OCI-LY7 (cell line): ENCODE data around the gene HRH3.

ENCODE experiments used
- EZH2phosphoT487 ChIP-seq: fragments of 200-600 bp; sonication (generic); IDR thresholded peaks from 2 replicates; pipeline ENCODE4 v1.6.1; 2018; ENCODE audit warnings: low read depth, borderline replicate concordance, mild to moderate bottlenecking, mixed run types, antibody characterized with exemption, low read length, moderate library complexity, mixed read lengths
- TF ChIP-seq, protein P1 (sequence below): fragments of 200-600 bp; sonication (generic); conservative IDR thresholded peaks from 2 replicates; pipeline ENCODE4 v1.5.1; 2014; ENCODE audit warnings: mild to moderate bottlenecking, antibody characterized with exemption, low read length, moderate library complexity, mixed read lengths

- TF ChIP-seq, protein P1, sequence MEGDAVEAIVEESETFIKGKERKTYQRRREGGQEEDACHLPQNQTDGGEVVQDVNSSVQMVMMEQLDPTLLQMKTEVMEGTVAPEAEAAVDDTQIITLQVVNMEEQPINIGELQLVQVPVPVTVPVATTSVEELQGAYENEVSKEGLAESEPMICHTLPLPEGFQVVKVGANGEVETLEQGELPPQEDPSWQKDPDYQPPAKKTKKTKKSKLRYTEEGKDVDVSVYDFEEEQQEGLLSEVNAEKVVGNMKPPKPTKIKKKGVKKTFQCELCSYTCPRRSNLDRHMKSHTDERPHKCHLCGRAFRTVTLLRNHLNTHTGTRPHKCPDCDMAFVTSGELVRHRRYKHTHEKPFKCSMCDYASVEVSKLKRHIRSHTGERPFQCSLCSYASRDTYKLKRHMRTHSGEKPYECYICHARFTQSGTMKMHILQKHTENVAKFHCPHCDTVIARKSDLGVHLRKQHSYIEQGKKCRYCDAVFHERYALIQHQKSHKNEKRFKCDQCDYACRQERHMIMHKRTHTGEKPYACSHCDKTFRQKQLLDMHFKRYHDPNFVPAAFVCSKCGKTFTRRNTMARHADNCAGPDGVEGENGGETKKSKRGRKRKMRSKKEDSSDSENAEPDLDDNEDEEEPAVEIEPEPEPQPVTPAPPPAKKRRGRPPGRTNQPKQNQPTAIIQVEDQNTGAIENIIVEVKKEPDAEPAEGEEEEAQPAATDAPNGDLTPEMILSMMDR: no peak
- TF ChIP-seq EZH2phosphoT487: no peak
Measured at GRCh38 chr20:62165762-62166399, 54.2 kb downstream of the HRH3 start.
